ENCODE measurements around the gene GJC1. TPM values are rescaled to one million over a fixed set of nuclear protein-coding genes. Genes with fewer than 3 reads are reported as not detected.

GJC1 gene
- total RNA-seq, 1 donor from 2014 or later, result 0.53 TPM

DNA sequence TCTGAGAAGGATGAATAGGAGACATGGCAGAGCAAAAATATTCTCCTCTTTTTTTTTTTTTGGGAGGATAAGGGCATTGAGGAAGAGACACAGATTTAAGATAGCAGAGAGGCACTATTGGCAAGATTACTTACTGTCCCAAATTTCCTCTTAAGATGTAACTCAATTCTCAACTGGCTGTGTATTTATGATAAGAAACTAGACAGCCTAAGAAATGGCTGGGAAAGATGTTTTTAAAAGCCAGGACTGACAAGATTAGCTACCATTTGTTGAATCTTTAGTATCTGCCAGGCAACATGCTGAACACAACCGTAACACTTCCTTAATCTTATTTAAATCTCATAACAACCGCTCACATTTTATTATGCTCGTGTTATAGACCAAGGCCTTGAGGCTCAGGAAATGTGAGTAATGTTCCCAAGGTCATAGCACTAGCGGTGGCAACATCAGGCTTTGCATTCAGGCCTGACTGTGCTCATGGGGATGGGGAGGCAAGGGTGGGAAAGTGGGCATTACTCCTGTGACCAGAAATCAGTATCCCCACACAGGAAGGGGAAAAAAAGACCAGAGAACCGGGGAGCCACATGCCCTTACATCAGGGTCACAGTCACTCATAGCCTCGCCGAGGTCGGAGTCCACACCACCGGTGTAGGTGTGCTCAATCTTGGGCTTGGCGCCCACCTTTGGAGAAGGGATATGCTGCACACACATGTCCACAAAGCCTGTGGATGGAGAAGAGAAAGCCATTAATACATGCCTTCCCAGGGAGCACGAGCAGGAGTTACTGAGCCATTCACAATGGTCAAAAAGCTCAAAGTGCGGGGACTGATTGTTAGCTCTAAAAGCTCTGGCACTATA lies 33.2 kb upstream of the GJC1 start:
- Histone ChIP-seq H3K4me3 (ENCODE audit: low read depth, low read length) (no peak overlapping the region), H3K36me3 (ENCODE audit: control insufficient read depth, insufficient read depth, low read length) (peaks cover 31% of the 10 kb centered on the region), H3K27me3 (ENCODE audit: control insufficient read depth, insufficient read depth, low read length) (no peaks in the 10 kb centered on the region)
- DNase-seq (ENCODE audit: low read depth) (no peak), FAIRE-seq (no peak)
- TF ChIP-seq, protein P1, sequence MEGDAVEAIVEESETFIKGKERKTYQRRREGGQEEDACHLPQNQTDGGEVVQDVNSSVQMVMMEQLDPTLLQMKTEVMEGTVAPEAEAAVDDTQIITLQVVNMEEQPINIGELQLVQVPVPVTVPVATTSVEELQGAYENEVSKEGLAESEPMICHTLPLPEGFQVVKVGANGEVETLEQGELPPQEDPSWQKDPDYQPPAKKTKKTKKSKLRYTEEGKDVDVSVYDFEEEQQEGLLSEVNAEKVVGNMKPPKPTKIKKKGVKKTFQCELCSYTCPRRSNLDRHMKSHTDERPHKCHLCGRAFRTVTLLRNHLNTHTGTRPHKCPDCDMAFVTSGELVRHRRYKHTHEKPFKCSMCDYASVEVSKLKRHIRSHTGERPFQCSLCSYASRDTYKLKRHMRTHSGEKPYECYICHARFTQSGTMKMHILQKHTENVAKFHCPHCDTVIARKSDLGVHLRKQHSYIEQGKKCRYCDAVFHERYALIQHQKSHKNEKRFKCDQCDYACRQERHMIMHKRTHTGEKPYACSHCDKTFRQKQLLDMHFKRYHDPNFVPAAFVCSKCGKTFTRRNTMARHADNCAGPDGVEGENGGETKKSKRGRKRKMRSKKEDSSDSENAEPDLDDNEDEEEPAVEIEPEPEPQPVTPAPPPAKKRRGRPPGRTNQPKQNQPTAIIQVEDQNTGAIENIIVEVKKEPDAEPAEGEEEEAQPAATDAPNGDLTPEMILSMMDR (IDR thresholded peaks at IDR 0.05; ENCODE audit: insufficient read depth, low read length, severe bottlenecking), result no peak

DNA sequence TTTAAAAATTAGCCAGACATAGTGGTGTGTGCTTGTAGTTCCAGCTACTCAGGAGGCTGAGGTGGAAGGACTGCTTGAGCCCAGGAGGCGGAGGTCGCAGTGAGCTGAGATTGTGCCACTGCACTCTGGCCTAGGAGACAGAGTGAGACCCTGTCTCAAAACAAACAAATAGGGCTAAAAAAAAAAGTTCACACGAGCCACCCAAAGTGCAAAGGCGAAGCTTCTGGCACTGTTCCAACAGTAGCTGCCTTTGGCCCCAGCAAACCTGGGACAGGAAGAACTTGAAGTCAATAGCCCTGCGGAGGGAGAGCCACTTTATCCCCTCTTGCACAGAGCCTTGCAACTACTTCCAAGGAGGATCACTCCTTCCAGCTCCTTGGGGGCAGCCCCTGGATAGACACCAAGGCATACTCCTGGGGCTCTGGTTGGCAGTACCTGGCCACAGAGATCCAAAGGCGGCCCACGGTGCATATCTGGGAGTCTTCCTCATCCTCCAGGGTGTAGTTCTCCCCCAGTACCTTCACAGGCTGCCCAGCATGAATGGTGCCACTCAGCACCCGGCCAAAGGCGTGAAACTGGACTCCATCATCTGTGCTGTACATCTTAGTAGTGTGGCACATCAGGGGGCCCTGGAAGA lies 32.3 kb upstream of the GJC1 start:
- DNase-seq (ENCODE audit: low read depth) (no peak), FAIRE-seq (no peak)
- no peak overlapping the region for H3K4me3 ChIP-seq (ENCODE audit: low read depth, low read length)
- peaks cover 35% of the 10 kb centered on the region for H3K36me3 ChIP-seq (ENCODE audit: control insufficient read depth, insufficient read depth, low read length)
- TF ChIP-seq, protein P1 (IDR thresholded peaks at IDR 0.05; ENCODE audit: insufficient read depth, low read length, severe bottlenecking), result no peak
- H3K27me3 ChIP-seq (ENCODE audit: control insufficient read depth, insufficient read depth, low read length), result no peaks in the 10 kb centered on the region

DNA sequence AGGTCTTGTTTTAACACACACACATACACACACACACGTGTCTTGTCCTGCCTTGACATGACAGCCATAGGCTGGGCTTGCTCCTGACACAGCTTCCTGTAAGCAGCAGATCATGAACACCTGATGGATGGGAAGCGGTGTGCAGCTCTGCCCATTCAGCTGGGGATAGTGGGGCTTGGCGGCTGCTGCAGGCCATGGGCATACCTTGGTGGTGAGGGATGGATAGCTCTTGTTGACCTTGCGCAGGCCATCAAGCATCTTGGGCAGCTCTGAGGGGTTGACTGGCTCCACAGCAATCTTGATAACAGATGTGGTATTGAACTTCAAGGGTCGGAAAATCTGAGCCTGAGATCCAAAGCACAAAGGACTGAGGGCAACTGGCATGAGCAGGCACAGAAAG lies 29.6 kb upstream of the GJC1 start:
- no peaks in the 10 kb centered on the region for H3K27me3 ChIP-seq (ENCODE audit: control insufficient read depth, insufficient read depth, low read length)
- no peak overlapping the region for H3K4me3 ChIP-seq (ENCODE audit: low read depth, low read length)
- peaks cover 47% of the 10 kb centered on the region for H3K36me3 ChIP-seq (ENCODE audit: control insufficient read depth, insufficient read depth, low read length)
- no peak for FAIRE-seq
- DNase-seq (ENCODE audit: low read depth), result no peak
- TF ChIP-seq, protein P1 (IDR thresholded peaks at IDR 0.05; ENCODE audit: insufficient read depth, low read length, severe bottlenecking), result no peak

DNA sequence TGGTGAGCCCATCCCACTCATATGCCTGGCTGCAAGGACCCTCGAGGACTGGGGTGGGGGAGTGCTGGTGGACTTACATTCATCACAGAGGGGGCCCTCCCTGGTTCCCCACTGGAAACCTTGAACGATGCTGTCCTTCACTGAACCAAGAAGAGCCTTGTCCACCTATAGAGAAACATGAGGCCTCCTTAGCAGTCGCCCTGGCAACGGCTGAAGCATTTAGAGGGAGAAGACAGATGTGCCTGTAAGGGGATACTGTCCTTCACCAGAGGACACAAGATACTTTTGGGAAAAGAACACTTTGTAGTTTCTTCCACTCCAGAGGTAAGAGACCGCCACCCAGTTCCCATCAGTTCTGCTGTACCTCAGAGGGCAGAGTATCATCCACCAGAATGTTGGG lies 24.1 kb upstream of the GJC1 start:
- DNase-seq (ENCODE audit: low read depth) (no peak), FAIRE-seq (no peak)
- H3K36me3 ChIP-seq (ENCODE audit: control insufficient read depth, insufficient read depth, low read length), result peaks cover 45% of the 10 kb centered on the region
- H3K27me3 ChIP-seq (ENCODE audit: control insufficient read depth, insufficient read depth, low read length), result no peaks in the 10 kb centered on the region
- TF ChIP-seq, protein P1 (IDR thresholded peaks at IDR 0.05; ENCODE audit: insufficient read depth, low read length, severe bottlenecking), result no peak
- H3K4me3 ChIP-seq (ENCODE audit: low read depth, low read length), result no peak overlapping the region

DNA sequence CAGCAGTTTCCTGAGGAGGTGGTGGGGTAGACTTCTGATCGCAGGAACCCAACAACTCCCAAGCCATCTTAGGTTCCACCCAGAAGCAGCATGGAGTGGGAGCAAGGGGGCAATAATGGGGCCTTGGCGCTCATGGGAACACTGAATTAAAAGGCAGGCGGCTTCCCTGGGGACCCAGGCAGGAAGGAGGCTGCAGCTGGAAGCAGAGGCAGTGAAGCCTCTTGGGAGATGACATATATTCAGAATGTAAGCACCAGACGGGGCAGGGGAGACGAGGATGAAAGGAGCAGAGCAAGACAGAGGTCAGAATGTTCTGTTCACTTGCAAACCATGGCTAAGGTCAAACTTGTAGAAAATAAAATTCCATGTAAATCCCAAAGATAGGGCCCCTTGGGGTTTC lies 20.5 kb upstream of the GJC1 start:
- Histone ChIP-seq H3K36me3 (ENCODE audit: control insufficient read depth, insufficient read depth, low read length) (peaks cover 25% of the 10 kb centered on the region), H3K4me3 (ENCODE audit: low read depth, low read length) (no peak overlapping the region), H3K27me3 (ENCODE audit: control insufficient read depth, insufficient read depth, low read length) (no peaks in the 10 kb centered on the region)
- DNase-seq (ENCODE audit: low read depth) (no peak), FAIRE-seq (no peak)
- TF ChIP-seq, protein P1 (IDR thresholded peaks at IDR 0.05; ENCODE audit: insufficient read depth, low read length, severe bottlenecking), result no peak

Data from bronchial epithelial cell (primary cell).